ENCODE data around the gene HPS6.
A peak's percentile ranks its signal among the peaks of the same experiment; 100 is the strongest.

Gene HPS6

GRCh38 chr10:102064868-102065560 is at the start of gene HPS6:
HPS6 (plus strand) TSS chr10:102065349; CDS start chr10:102065475, 126 bp downstream.
- peak within 1 kb of the TSS; percentile 86 for H3K27ac ChIP-seq
- POLR2A ChIA-PET (ENCODE audit: low non-redundant PET) = interaction anchor here (0.8 to 1.0 kb wide), 2 partner anchors 10 to 54 kb away, joined by 4 read pairs; no protein-coding TSS in a partner anchor
- peak; percentile 95 for DNase-seq (ENCODE audit: low spot score)
- CTCF ChIA-PET = interaction anchor here (0.7 to 2.1 kb wide), 3 partner anchors 48 to 224 kb away, joined by 4 to 8 read pairs (median 5); no protein-coding TSS in a partner anchor
- TF ChIP-seq CTCF (conservative IDR thresholded peaks at IDR 0.05; ENCODE audit: low read depth) = peak; percentile 35

GRCh38 chr10:102016416-102016815 is 48.7 kb upstream of the HPS6 start:
- no peak for TF ChIP-seq CTCF (conservative IDR thresholded peaks at IDR 0.05; ENCODE audit: low read depth)
- POLR2A ChIA-PET (ENCODE audit: low non-redundant PET) = no interaction called here
- no peak for DNase-seq (ENCODE audit: low spot score)
- CTCF ChIA-PET = interaction anchor here (2.0 kb wide), 1 partner anchor 175 kb away, joined by 9 read pairs; no protein-coding TSS in a partner anchor
- no peak overlapping the region for H3K27ac ChIP-seq

- no peak for DNase-seq (ENCODE audit: low spot score)
- H3K27ac ChIP-seq = no peak overlapping the region
- CTCF ChIA-PET = interaction anchor here (0.6 to 0.8 kb wide), 2 partner anchors 56 to 567 kb away, joined by 3 to 6 read pairs; no protein-coding TSS in a partner anchor
- no peak for TF ChIP-seq CTCF (conservative IDR thresholded peaks at IDR 0.05; ENCODE audit: low read depth)
- POLR2A ChIA-PET (ENCODE audit: low non-redundant PET) = no interaction called here
These were observed 47.9 kb upstream of the HPS6 start for GRCh38 chr10:102017295-102017694.

GRCh38 chr10:102020938-102021337 is 44.2 kb upstream of the HPS6 start:
- CTCF ChIA-PET = interaction anchor here (0.7 to 1.1 kb wide), 5 partner anchors 11 to 260 kb away, joined by 3 to 7 read pairs (median 5); no protein-coding TSS in a partner anchor
- no peak for DNase-seq (ENCODE audit: low spot score)
- no peak overlapping the region for H3K27ac ChIP-seq
- POLR2A ChIA-PET (ENCODE audit: low non-redundant PET) = no interaction called here
- TF ChIP-seq CTCF (conservative IDR thresholded peaks at IDR 0.05; ENCODE audit: low read depth) = no peak

GRCh38 chr10:102024799-102025198 is 40.4 kb upstream of the HPS6 start:
- ChIA-PET POLR2A (ENCODE audit: low non-redundant PET) (no interaction called here), CTCF (interaction anchor here (0.6 to 0.7 kb wide), 2 partner anchors 10 to 19 kb away, joined by 3 to 5 read pairs; no protein-coding TSS in a partner anchor)
- no peak for TF ChIP-seq CTCF (conservative IDR thresholded peaks at IDR 0.05; ENCODE audit: low read depth)
- DNase-seq (ENCODE audit: low spot score) = no peak
- H3K27ac ChIP-seq = no peak overlapping the region

- ChIA-PET CTCF (no interaction called here), POLR2A (ENCODE audit: low non-redundant PET) (interaction anchor here (0.5 kb wide), 1 partner anchor 20 kb away, joined by 6 read pairs; no protein-coding TSS in a partner anchor)
- no peak for DNase-seq (ENCODE audit: low spot score)
- TF ChIP-seq CTCF (conservative IDR thresholded peaks at IDR 0.05; ENCODE audit: low read depth) = no peak
- H3K27ac ChIP-seq = no peak overlapping the region
These were observed 37.9 kb upstream of the HPS6 start for GRCh38 chr10:102027261-102027660.
